ENCODE results near the gene BCL2.

Gene BCL2

DNA sequence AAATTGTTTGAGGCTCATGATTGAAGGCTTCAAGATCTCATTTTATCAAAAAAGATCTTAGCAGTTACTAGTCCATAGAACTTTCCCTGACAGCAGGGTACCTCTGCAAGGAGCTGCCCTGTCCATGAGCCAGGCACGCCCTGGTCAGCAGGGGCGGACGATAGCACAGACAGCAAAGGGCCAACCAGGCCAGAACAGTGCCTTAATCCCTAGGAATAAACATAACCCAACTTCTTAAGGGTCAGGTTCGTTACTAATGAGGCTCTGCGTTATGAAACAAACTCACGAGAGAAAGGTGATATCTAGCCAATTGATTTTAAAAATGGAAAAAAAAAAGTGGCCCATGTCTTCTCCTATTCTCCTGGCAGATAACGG lies 59.2 kb downstream of the BCL2 start:
- in situ Hi-C loops (cut with MboI; ENCODE audit: low sequenced_read_pairs) = no loop called here

DNA sequence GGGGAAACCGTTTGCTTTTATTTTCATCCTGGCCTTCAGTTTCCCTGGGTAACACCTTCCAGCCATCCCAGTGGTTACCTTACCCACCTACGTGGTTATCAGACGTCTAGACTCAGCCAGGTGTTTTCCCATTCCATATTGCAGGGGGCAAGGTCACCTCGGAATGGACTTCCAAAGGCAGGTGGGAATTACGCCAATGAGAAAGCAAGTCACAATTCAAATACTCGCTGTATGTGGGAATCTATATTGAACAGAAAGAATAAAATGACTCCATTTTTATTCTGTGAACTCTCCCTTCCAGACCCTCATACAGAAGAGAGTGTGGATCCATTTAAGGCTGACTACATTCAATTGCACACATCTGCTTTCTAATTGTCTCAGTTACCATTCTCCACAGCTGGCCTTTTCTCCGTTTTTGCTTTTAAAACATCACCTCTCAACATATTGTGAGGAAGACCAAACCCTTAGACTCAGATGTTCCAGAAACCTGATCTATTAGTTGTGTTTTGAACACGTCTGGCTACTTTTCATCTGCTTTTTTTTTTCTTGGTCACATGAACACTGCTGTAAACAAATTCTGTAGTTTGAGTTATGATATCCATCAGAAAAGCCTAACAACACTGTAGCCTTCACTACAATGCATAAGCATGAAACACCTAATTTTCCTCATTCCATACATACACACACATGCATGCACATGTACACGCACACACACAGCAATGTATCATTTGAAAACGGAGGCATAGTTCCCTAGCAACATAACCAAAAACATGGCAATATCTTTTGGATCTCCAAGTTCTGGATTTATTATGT lies 59.8 kb downstream of the BCL2 start:
- in situ Hi-C loops (cut with MboI; ENCODE audit: low sequenced_read_pairs) = no loop called here

DNA sequence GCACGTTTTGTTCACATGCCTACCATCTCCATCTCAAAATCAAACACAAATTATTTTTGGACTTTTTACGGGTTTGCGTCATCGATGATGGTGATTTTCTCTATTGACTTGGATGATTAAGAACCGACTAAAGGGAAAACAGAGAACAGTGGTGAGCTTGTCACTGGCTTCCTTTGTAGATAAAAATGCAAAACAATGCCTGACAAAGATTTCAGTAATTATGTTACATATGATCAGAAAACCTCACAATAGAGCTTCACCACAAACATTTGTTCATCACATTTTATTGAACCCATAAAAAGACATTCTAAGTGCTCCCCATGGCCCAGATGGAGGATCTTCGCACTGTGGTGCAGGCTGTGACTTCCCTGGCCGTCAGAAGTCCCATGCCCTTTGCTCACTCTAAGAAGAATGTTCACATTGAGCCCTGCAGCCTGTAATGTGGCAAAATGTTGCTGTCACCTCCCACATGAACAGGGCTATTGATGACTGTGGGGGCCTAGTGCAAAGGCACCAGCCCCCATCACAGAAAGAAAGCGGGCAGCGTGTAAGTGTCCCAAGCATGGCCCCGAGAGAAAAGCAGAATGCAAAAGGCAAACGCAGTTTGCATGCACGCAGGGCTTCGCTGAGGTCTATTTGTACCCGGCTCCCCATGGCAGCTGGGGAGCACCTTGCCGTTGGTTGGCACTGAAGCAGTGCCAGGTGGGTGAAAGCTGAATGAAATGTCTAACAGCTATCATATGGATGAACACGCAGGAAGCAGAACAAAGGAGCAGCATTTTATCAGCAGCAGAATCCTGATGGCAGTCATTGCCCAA lies 60.6 kb downstream of the BCL2 start:
- in situ Hi-C loops (cut with MboI; ENCODE audit: low sequenced_read_pairs) = no loop called here

DNA sequence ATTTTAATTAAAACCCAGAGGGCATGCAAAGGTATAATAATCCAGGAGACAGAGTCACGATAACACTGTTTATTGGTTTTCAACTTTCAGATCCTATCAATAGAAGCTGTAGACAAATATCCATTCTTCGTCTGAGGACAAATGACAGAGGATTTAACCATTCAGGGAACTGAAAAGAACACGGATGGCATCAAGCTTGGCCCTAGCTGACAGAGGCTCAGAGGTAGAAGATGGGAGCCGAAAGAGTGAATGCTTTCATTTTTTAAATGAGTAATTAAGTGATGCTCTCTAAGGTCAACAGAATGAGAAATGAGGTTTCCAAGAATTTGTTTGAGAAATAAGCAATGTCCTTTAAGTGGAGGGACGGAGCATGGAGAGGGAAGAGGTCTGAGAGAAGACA lies 62.1 kb downstream of the BCL2 start:
- in situ Hi-C loops (cut with MboI; ENCODE audit: low sequenced_read_pairs) = no loop called here

DNA sequence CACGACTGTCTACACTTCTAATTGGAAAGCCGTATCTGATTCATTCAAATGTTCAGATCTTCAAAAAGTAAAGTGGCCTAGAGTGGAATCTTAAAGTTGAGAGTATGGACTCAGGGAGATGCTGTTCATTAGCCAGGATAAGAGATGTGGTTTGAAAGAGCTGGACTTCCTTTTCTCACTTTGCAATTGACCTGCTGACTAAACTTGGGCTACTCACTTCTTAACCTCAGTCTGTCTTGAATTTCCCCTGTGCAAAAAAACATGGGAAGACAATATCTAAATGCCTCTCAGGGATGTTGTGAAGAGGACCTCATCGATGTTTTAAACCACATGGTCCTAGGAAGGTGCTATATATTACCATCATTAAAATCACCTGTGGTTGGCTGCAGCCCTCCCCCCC lies 64.1 kb downstream of the BCL2 start:
- in situ Hi-C loops (cut with MboI; ENCODE audit: low sequenced_read_pairs) = no loop called here

DNA sequence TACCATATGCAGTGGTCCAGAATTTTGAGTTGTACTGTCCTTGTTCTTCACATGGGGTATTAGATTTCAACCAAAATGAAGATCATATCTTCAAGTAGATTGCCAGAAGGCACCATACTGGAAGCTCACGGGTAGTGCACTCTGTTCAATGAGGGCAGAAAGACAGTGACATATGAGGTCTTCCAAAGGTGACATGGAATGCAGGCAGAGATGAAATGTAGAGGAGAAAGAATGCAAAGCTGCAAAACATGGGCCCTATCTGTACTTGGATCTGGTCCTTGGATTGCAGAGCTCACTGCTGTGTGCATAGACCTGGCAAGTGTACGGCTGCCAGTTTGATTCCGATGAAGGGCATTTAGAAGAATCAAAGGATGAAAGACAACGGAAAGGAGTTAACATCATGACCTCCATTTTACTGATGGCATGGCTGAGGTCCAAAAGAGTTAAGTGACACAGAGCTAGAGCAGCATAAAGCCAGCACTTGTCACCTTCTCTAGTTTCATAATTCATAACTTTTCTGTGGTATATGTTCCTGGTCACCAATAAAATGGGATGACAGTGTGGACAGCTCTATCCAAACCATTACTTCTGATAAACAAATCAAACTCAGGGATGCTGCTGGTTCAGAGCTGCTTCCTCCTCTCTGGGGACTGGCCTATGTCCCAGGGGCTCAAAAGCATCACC lies 64.7 kb downstream of the BCL2 start:
- in situ Hi-C loops (cut with MboI; ENCODE audit: low sequenced_read_pairs) = no loop called here

DNA sequence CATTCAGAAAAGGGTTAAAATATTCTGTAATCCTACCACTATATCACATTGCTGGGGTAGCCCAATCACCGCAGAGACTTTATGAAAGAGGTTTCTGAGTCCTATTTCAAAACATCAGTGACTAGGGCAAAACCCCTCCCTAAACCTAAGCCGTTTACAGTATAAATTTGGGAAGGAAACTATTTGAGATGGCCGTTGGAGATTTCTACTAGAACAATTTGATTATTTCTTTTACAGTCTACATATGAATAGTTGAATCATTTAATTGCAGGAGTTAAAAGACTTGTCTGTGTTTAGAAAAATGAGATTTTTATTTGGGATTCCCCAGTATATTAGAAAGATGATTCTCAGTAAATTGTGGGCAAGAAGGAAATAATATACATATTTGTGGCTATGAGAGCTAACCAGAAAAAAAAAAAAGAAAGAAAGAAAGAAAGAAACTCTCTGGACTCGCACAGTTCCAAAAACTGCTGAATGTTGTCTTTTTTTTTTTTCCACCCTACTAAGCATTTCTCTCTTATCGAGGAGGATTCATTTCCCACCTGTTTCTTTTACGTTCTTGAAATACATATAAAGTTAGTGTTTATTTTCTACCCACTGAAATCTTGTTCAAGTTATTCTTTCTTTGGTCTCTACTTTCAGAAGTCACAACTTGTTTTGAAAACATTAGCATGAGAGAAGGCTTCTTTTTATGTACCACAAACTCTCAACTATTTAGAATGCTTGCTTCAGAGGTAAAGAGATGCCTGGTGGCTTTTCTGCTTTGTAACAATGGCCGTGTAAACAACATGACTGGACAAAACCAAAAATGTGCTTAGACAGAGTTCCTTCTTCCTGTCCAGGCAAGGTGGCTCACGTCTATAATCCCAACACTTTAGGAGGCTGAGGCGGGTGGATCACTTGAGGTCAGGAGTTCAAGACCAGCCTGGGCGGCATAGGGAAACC lies 65.9 kb downstream of the BCL2 start:
- in situ Hi-C loops (cut with MboI; ENCODE audit: low sequenced_read_pairs) = no loop called here

DNA sequence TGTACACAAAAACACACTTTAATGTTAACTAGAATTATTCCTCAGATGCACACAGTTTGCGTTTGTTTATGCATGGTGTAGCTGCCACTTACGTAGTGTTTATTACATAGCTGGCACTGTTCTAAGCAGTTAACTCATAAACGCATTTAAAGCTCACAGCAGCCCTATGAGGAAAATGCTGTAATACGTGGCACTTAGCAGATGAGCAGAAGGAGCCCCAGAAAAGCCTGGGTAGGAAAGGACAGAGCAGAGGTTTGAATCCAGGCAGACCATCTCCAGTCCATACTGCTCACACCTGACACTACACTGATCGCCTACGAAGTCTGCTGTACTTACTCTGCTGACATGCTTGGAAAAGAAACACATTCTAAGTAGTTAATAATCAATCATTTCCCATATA lies 66.6 kb downstream of the BCL2 start:
- in situ Hi-C loops (cut with MboI; ENCODE audit: low sequenced_read_pairs) = no loop called here

DNA sequence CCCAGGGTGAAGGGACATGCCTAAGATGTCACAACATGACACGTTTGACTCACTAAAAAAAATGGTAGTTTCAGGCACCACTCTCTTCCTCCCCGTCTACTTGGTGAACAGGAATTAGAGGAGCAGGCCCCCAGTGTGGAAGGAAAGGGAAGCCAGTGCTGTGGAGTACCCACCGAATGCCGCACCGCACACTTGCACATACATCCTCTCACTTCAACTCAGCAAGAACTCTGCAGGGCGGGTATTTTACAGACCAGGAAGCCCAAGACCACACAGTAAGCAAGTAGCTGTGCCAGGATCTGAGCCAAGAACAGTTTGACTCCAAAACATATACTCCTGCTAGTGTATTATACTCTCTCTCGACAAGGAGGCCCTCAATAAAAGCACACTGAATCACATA lies 69.8 kb downstream of the BCL2 start:
- in situ Hi-C loops (cut with MboI; ENCODE audit: low sequenced_read_pairs) = no loop called here

DNA sequence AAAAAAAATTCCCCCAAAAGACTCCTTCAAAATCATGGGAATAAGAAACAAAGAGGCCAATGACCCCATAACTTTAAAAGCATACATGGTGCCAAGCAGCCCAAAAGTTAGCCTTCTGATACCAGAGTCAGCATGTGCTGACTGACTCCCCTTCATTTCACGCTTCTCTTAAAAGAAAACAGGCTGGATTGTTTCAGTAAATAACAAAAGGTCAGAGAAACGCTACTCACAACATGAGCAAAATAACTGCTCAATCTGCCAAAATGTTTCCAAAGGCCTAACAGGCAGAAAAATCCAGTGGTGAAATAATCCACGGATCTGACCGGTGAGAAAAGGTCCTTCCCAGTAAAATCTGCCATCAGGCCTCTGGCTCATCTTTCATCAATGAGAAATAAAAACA lies 71.6 kb downstream of the BCL2 start:
- in situ Hi-C loops (cut with MboI; ENCODE audit: low sequenced_read_pairs) = no loop called here

DNA sequence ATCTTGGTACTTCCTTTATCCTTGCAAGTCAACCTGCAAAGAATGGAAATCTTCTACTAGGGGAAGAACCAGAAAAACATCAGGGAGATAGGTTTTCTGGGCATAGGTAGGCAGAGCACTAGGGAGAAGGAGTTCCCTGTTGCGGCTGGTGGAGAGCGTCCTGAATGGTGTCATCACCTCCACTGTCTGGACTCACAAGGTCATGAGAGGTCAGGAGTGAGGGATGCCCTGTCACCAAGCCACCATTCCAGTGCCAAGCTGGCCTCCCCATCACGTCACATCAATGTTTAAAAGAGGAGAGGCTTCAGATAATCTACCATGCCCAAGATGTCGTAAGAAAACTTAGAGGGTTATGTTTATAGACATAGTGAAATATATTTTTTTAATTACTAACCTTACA lies 72.1 kb downstream of the BCL2 start:
- in situ Hi-C loops (cut with MboI; ENCODE audit: low sequenced_read_pairs) = no loop called here

DNA sequence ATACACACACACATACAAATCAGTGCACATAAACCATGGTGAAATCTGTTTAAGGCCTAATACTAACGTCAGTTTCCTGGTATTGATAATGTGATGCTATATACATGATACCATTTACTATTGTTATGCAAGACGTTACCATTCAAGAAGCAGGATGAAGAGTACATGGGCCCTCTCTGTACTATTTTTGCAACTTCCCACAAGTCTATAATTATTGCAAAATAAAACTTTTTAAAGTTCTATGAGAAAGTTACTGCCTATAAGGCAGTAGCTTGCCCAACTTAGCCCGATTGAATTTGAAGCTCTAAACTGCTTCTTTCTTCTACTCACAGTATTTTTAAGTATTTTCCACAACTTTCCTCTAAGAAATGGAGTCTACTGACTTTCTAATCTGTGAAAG lies 74.0 kb downstream of the BCL2 start:
- in situ Hi-C loops (cut with MboI; ENCODE audit: low sequenced_read_pairs) = no loop called here

DNA sequence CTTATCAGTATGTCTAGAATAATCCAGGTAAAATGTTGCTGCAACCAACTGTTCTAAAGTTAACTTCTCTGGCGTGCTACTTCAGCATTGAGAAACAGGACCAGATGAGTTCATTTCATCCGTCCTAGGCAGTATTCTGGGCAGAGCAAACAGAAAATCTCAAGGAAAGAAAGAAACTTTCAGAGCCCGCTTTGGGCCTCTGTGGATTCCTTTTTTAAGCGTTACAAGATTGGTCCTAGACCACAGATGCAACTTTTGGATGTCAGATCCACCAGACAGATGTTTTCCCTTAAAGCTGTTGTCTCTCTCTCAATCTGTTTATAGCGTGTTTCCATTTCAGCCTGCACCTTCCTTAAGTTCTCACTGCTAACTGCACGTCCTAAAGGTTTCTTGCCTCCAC lies 75.0 kb downstream of the BCL2 start:
- in situ Hi-C loops (cut with MboI; ENCODE audit: low sequenced_read_pairs) = no loop called here

DNA sequence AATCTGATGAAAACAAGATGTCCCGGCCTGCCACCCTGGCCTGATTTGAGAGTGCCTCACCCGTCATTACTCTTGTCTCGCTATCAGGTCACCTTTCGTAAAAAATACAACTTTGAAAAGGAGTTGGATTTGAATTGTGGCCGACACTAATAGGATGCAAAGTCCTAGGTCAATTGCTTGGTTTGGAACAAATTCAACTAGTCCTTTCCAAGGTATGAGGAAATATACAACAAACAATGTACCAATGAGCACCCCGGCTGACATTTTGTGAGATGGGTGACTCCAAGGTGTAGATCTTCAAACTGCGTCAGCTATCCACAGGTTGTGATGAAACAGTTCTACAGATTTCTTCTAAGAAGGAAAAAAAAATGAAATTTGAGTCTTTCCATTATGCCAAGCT lies 77.8 kb downstream of the BCL2 start:
- in situ Hi-C loops (cut with MboI; ENCODE audit: low sequenced_read_pairs) = no loop called here

DNA sequence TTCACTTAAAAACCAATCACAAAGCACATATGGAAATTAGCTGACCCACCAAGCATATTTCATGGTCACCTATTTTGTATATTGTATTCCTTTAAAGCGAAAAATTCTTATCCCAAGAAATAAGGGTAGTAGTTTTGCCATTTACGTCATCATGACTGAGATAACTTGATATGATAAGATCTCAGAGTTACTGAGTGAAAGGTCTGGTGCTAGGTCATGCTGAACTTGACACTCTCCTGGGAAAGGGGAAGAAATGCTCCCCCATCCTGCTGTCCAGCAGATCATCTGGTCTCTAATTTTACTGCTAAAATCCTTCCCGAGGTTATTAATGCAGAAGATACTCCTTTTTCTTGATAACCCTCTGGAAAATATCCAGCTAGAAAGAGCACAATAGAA lies 78.3 kb downstream of the BCL2 start:
- in situ Hi-C loops (cut with MboI; ENCODE audit: low sequenced_read_pairs) = no loop called here

DNA sequence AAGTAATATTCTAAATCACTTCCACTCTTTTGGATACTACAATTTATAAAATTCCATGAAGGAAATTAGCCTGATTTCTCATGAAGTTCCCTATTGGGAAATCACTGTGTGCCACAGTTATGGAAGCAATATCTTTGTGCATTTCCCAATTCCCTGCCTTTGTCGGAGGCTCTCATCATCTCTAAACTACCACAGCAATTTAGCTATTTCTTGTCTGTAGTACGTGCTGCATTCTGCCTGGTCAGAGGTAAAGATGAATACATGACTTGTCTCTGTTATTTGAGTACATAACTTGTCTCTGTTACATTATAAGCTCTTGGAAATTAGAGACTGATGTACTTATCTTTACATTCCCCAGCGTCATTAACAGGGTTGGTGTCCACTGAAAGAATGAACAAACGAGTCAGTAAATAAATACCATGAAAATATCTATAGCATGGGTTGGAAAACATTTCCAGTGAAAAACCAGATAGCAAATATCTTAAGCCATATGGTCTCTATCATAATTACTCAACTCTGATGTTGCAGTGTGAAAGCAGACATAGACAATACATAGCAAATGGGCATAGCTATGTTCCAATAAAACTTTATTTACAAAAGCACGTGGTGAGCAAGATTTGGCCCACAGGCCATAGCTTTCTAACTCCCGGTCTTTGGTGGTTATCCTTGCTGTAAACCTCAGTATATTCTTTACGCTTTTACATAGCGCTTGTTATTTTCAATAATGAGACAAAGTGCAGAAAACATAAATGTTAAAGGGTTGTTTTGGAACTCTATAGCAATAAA lies 78.8 kb downstream of the BCL2 start:
- in situ Hi-C loops (cut with MboI; ENCODE audit: low sequenced_read_pairs) = no loop called here

DNA sequence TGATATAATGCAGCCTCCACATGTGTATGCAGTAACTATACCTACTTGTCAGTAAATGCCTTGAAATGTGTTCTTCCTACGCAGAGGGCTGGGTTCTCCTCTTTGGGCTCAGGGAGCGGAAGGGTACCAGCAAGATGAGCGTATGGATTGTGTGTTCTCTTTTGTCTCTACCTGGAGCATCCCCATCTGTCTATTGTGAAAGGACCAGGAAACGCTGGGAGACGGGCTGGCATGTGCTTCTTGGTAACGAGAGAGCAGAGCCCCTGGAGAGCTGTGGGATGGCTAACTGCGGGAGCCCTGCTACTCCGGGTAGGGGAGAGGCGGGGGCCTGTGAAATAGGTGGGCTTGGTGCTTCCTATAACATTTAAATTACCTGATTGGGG lies 80.9 kb downstream of the BCL2 start:
- in situ Hi-C loops (cut with MboI; ENCODE audit: low sequenced_read_pairs) = no loop called here

DNA sequence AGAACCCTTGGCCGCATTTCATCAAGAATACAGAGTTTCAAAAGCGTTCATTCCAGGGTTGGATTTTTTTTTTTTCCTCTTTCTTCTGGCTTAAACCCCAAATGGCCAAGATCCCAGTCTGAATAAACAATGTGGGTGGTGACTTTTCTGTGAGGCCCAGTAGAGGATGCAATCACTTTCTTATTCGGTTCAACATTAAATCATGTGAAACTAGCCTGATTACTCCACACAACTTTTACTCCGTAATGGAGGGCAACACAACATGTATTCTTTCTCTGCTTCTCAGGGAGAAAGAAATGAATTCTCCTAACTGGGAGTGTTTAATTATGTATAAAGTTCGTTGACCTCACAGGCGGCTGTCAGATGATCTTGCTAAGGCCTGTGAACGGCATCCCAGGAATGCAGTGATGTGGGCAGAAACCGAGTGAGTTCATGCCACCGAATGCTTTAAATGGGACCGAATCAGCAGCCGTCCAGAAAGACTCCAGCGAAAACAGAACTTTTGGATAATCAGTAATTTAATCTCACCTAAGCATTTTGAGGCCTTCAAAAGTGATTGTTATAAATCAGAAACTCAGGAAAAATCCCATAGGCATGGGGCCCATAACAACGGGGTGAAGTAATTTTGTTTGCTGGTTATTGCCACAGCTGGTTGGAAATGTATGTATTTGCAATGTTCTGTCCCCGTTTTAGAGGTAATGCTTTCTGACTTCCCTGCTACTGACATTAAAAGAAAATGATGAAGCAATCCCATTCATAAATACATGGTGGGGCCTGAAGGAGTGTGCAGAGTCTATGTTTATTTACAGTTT lies 81.5 kb downstream of the BCL2 start:
- in situ Hi-C loops (cut with MboI; ENCODE audit: low sequenced_read_pairs) = no loop called here
